ENCODE measurements around the gene SURF6.
A peak's percentile ranks its signal among the peaks of the same experiment; 100 is the strongest.
"Not testable (repeated sequence)": the region's sequence is repeated elsewhere in the genome, so short reads cannot be mapped to it uniquely, and the experiment has no call there.

Gene SURF6

DNA sequence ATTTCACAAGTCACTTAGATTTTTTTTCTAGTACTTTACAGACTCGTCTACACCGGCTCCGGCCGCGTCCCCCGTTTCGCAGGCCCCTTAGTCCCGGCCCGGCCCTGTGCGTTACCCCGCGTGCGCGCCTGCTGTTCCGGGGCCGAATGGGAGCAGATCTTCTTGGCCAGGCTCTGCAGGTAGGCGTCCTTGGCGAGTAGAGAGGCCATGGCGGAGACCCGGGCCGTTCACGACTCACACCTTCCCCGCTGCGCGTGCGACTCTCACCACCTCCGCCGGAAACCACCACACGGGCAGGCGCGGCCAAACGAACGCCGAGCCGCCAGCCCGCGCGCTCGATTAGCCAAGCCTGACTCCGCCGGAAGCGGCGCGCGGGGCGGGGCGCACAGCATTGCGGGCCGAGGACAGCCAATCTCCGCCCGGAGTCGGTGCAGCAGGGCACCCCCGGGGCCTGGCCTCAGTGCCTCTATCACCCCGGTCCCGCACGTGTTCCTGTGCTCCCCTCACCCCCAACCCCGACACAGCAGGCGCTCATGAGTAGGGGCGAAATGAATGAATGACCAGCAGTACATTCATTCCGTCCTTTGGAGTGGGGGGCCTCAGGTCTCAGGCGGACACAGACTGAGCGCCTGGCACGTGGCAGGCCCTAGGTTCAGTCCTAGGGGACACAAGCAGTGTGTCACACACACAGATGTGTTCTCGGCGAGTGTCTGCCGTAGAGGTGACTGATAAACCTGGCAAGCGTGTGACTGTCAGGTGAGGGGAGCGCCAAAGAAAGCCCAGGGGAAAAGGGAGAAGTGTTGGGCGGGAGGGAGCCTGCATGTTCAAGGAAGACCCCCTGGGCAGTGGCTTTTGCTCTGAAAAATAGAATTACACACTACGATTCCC is at the start of gene SURF6:
TSS of gene SURF6 (minus strand) at position 265 of the 888 bp plus-strand sequence. CDS start at position 209, 56 bp downstream.
- Histone ChIP-seq H3K9ac (ENCODE audit: low read length in 2 of 2) (peak within 1 kb of the TSS; percentile 69 to 83), H3K27ac (ENCODE audit: low read length) (peak within 1 kb of the TSS; percentile 55), H3K4me3 (ENCODE audit: low read length in 2 of 2) (peak within 1 kb of the TSS; percentile 93), H3K36me3 (ENCODE audit: control insufficient read depth in 2 of 2, insufficient read depth in 2 of 2, low read length in 2 of 2) (peaks cover 39 to 49% of the 10 kb centered on the region in 2 donors), H3K9me3 (ENCODE audit: control insufficient read depth in 2 of 2, low read length in 2 of 2) (no peaks in the 10 kb centered on the region), H3K4me1 (ENCODE audit: control insufficient read depth, insufficient read depth, low read length) (peaks cover 23% of the 10 kb centered on the region), H3K27me3 (ENCODE audit: control insufficient read depth in 1 of 2, insufficient read depth in 2 of 2, low read length in 2 of 2) (no peaks in the 10 kb centered on the region)

GRCh38 chr9:133385452-133385851 is 49.5 kb upstream of the SURF6 start:
- H3K4me3 ChIP-seq (ENCODE audit: low read length in 2 of 2) = no peak overlapping the region
- H3K27ac ChIP-seq (ENCODE audit: low read length) = no peak overlapping the region
- H3K9me3 ChIP-seq (ENCODE audit: control insufficient read depth in 2 of 2, low read length in 2 of 2) = no peaks in the 10 kb centered on the region
- H3K36me3 ChIP-seq (ENCODE audit: control insufficient read depth in 2 of 2, insufficient read depth in 2 of 2, low read length in 2 of 2) = no peaks in the 10 kb centered on the region
- no peaks in the 10 kb centered on the region for H3K4me1 ChIP-seq (ENCODE audit: control insufficient read depth, insufficient read depth, low read length)
- H3K9ac ChIP-seq (ENCODE audit: low read length in 2 of 2) = no peak overlapping the region
- peaks cover 7 to 10% of the 10 kb centered on the region in 2 donors for H3K27me3 ChIP-seq (ENCODE audit: control insufficient read depth in 1 of 2, insufficient read depth in 2 of 2, low read length in 2 of 2)

DNA sequence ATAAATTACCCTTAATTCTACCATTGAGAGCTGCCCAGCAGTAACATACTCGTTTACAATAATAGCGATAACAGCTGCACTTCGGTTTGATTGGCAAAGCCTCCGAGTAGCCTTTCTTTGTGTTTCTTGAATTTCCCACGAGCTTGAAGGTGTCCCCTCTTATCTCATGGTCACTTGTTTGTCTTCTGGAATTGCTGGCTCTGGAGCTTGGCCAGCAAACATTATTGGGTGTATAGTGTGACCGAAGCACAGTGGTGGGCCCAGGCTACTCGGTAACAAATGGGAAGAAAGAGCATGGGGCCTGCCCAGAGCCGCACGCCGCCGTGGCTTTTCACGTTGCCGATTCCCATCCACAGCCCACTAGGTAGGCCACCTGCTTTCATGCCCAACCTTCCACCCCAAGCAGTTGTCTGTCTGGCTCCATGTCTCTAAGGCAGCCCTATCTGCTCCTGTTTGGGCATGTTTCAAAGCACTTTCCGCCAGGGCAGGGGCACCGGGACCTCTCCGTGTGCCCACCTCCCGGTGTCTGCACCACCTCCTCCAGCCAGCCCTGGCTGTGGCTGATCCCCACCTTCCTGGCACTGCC is 48.8 kb upstream of the SURF6 start:
- Histone ChIP-seq H3K27ac (ENCODE audit: low read length) (no peak overlapping the region), H3K4me1 (ENCODE audit: control insufficient read depth, insufficient read depth, low read length) (no peaks in the 10 kb centered on the region), H3K4me3 (ENCODE audit: low read length in 2 of 2) (no peak overlapping the region), H3K36me3 (ENCODE audit: control insufficient read depth in 2 of 2, insufficient read depth in 2 of 2, low read length in 2 of 2) (no peaks in the 10 kb centered on the region), H3K27me3 (ENCODE audit: control insufficient read depth in 1 of 2, insufficient read depth in 2 of 2, low read length in 2 of 2) (peaks cover 2 to 9% of the 10 kb centered on the region in 2 donors), H3K9me3 (ENCODE audit: control insufficient read depth in 2 of 2, low read length in 2 of 2) (no peaks in the 10 kb centered on the region), H3K9ac (ENCODE audit: low read length in 2 of 2) (no peak overlapping the region)

GRCh38 chr9:133383438-133383837 is 47.5 kb upstream of the SURF6 start:
- Histone ChIP-seq H3K36me3 (ENCODE audit: control insufficient read depth in 2 of 2, insufficient read depth in 2 of 2, low read length in 2 of 2) (no peaks in the 10 kb centered on the region), H3K4me1 (ENCODE audit: control insufficient read depth, insufficient read depth, low read length) (no peaks in the 10 kb centered on the region), H3K27me3 (ENCODE audit: control insufficient read depth in 1 of 2, insufficient read depth in 2 of 2, low read length in 2 of 2) (no peaks in the 10 kb centered on the region), H3K27ac (ENCODE audit: low read length) (no peak overlapping the region), H3K9me3 (ENCODE audit: control insufficient read depth in 2 of 2, low read length in 2 of 2) (no peaks in the 10 kb centered on the region), H3K9ac (ENCODE audit: low read length in 2 of 2) (no peak overlapping the region), H3K4me3 (ENCODE audit: low read length in 2 of 2) (no peak overlapping the region)

DNA sequence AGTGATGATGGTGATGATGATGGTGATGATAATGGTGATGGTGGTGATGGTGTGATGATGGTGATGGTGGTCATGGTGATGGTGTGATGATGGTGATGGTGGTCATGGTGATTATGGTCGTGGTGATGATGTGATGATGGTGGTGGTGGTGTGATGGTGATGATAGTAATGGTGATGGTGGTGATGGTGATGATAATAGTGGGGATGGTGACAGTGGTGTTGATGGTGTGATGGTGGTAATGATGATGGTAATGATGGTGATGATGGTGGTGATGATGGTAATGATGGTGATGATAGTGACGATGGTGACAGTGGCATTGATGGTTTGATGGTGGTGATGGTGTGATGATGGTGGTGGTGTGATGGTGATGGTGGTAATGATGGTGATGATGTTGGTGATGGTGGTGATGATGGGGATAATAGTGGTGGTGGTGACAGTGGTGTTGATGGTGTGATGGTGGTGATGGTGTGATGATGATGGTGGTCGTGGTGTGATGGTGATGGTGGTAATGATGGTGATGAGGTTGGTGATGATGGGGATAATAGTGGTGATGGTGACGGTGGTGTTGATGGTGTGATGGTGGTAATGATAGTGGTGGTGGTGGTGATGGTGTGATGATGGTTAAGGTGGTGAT is 46.6 kb upstream of the SURF6 start:
- Histone ChIP-seq H3K9me3 (ENCODE audit: control insufficient read depth in 2 of 2, low read length in 2 of 2) (peaks cover 0 to 4% of the 10 kb centered on the region in 2 donors), H3K4me1 (ENCODE audit: control insufficient read depth, insufficient read depth, low read length) (no peaks in the 10 kb centered on the region), H3K4me3 (ENCODE audit: low read length in 2 of 2) (no peak overlapping the region), H3K27ac (ENCODE audit: low read length) (no peak overlapping the region), H3K27me3 (ENCODE audit: control insufficient read depth in 1 of 2, insufficient read depth in 2 of 2, low read length in 2 of 2) (no peaks in the 10 kb centered on the region), H3K9ac (ENCODE audit: low read length in 2 of 2) (no peak overlapping the region), H3K36me3 (ENCODE audit: control insufficient read depth in 2 of 2, insufficient read depth in 2 of 2, low read length in 2 of 2) (no peaks in the 10 kb centered on the region)

DNA sequence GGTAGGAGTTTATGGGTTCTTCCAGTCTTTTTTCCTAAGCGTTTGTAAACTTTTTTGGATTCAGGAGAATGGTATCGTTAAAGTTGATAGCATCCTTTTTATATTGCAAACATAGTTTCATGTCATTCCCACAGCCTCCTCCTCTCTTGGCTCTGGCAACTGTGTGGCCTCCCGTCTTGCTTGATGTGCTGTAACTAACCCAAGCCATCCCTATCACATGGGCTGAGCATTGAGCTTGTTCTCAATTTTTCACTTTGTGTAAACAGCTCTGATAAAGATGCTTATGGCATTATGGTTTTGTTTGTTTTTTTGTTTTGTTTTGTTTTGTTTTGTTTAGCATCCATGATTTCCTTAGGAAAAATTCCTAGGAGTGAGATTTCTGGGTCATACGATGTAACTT is 44.7 kb upstream of the SURF6 start:
- H3K9me3 ChIP-seq (ENCODE audit: control insufficient read depth in 2 of 2, low read length in 2 of 2) = peaks cover 0 to 4% of the 10 kb centered on the region in 2 donors
- no peaks in the 10 kb centered on the region for H3K36me3 ChIP-seq (ENCODE audit: control insufficient read depth in 2 of 2, insufficient read depth in 2 of 2, low read length in 2 of 2)
- H3K4me3 ChIP-seq (ENCODE audit: low read length in 2 of 2) = no peak overlapping the region
- no peak overlapping the region for H3K27ac ChIP-seq (ENCODE audit: low read length)
- H3K9ac ChIP-seq (ENCODE audit: low read length in 2 of 2) = no peak overlapping the region
- peaks cover 6% of the 10 kb centered on the region for H3K4me1 ChIP-seq (ENCODE audit: control insufficient read depth, insufficient read depth, low read length)
- no peaks in the 10 kb centered on the region for H3K27me3 ChIP-seq (ENCODE audit: control insufficient read depth in 1 of 2, insufficient read depth in 2 of 2, low read length in 2 of 2)

DNA sequence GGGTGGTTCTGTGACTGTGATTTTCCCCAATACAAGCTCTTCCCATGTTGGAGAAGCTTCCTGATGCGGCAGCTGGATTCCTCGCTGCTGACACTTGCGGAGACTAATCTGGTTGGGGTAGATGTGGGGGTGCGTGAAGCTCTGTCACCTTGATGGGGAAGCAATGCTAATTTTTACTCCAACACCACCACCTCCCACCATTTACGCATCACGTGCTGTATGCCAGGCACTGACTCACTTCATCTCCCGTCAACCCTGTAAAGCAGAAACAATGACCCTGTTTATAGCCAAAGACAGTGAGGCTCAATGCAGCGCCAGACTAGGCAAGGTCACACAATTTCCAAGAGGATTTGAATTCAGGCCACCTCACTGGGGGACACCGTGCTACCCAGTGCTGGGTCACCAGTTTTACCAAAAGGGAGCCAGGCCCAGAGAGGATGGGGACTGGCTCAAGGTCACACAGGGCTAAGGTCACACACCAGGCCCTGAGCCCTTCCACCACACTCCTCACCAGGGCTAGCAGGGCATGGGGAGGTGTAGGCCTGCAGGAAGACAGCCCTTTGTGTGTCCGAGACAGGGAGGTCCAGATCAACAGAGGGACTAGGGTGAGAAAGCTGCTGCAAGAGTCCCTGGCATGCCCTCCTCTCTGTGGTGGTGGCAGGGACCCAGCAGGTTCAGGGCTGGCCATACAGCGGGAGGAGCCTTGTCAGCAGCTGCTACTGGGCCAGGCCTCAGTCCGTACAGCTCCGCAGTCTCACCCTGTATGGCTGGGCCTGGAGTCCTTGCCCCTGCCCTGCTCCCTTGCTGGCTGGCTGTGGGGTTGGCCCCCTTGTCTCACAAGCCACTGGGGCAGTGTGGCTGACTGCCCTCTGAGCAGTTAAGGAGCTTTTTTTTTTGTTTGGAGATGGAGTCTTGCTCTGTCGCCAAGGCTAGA is 43.4 kb upstream of the SURF6 start:
- H3K4me3 ChIP-seq (ENCODE audit: low read length in 2 of 2) = no peak overlapping the region
- H3K27me3 ChIP-seq (ENCODE audit: control insufficient read depth in 1 of 2, insufficient read depth in 2 of 2, low read length in 2 of 2) = no peaks in the 10 kb centered on the region
- peaks cover 10% of the 10 kb centered on the region for H3K4me1 ChIP-seq (ENCODE audit: control insufficient read depth, insufficient read depth, low read length)
- no peak overlapping the region for H3K27ac ChIP-seq (ENCODE audit: low read length)
- peaks cover 0 to 4% of the 10 kb centered on the region in 2 donors for H3K9me3 ChIP-seq (ENCODE audit: control insufficient read depth in 2 of 2, low read length in 2 of 2)
- no peaks in the 10 kb centered on the region for H3K36me3 ChIP-seq (ENCODE audit: control insufficient read depth in 2 of 2, insufficient read depth in 2 of 2, low read length in 2 of 2)
- no peak overlapping the region for H3K9ac ChIP-seq (ENCODE audit: low read length in 2 of 2)

- Histone ChIP-seq H3K36me3 (ENCODE audit: control insufficient read depth in 2 of 2, insufficient read depth in 2 of 2, low read length in 2 of 2) (no peaks in the 10 kb centered on the region), H3K9ac (ENCODE audit: low read length in 2 of 2) (no peak overlapping the region), H3K27ac (ENCODE audit: low read length) (no peak overlapping the region), H3K4me3 (ENCODE audit: low read length in 2 of 2) (no peak overlapping the region), H3K9me3 (ENCODE audit: control insufficient read depth in 2 of 2, low read length in 2 of 2) (peaks cover 0 to 4% of the 10 kb centered on the region in 2 donors), H3K4me1 (ENCODE audit: control insufficient read depth, insufficient read depth, low read length) (peaks cover 15% of the 10 kb centered on the region), H3K27me3 (ENCODE audit: control insufficient read depth in 1 of 2, insufficient read depth in 2 of 2, low read length in 2 of 2) (no peaks in the 10 kb centered on the region)
These were observed 42.5 kb upstream of the SURF6 start for GRCh38 chr9:133378408-133378962.

- Histone ChIP-seq H3K27me3 (ENCODE audit: control insufficient read depth in 1 of 2, insufficient read depth in 2 of 2, low read length in 2 of 2) (no peaks in the 10 kb centered on the region), H3K9ac (ENCODE audit: low read length in 2 of 2) (no peak overlapping the region), H3K4me3 (ENCODE audit: low read length in 2 of 2) (no peak overlapping the region), H3K9me3 (ENCODE audit: control insufficient read depth in 2 of 2, low read length in 2 of 2) (peaks cover 0 to 4% of the 10 kb centered on the region in 2 donors), H3K4me1 (ENCODE audit: control insufficient read depth, insufficient read depth, low read length) (peaks cover 21% of the 10 kb centered on the region), H3K27ac (ENCODE audit: low read length) (no peak overlapping the region), H3K36me3 (ENCODE audit: control insufficient read depth in 2 of 2, insufficient read depth in 2 of 2, low read length in 2 of 2) (peaks cover under 1 to 3% of the 10 kb centered on the region in 2 donors)
These were observed 41.8 kb upstream of the SURF6 start for GRCh38 chr9:133377721-133378216.

DNA sequence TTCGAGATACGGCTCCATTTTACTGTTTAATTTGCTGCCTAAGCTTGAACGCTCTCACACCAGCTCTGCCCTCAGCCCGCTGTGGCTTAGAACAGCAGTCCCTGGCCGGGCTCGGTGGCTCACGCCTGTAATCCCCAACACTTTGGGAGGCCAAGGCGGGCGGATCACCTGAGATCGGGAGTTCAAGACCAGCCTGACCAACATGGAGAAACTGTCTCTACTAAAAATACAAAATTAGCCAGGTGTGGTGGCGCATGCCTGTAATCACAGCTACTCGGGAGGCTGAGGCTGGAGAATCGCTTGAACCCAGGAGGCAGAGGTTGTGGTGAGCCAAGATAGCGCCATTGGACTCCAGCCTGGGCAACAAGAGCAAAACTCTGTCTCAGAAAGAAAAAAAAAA is 41.3 kb upstream of the SURF6 start:
- not testable (repeated sequence) for H3K27ac ChIP-seq (ENCODE audit: low read length)

More for the DNA sequence above, 41.3 kb upstream of the SURF6 start:
- not testable (repeated sequence) for H3K36me3 ChIP-seq (ENCODE audit: control insufficient read depth in 2 of 2, insufficient read depth in 2 of 2, low read length in 2 of 2); H3K4me3 ChIP-seq (ENCODE audit: low read length in 2 of 2); H3K9me3 ChIP-seq (ENCODE audit: control insufficient read depth in 2 of 2, low read length in 2 of 2); H3K9ac ChIP-seq (ENCODE audit: low read length in 2 of 2); H3K27me3 ChIP-seq (ENCODE audit: control insufficient read depth in 1 of 2, insufficient read depth in 2 of 2, low read length in 2 of 2)
- peaks cover 25% of the 10 kb centered on the region for H3K4me1 ChIP-seq (ENCODE audit: control insufficient read depth, insufficient read depth, low read length)
